Measurements from ENCODE around the gene C9orf85.

DNA sequence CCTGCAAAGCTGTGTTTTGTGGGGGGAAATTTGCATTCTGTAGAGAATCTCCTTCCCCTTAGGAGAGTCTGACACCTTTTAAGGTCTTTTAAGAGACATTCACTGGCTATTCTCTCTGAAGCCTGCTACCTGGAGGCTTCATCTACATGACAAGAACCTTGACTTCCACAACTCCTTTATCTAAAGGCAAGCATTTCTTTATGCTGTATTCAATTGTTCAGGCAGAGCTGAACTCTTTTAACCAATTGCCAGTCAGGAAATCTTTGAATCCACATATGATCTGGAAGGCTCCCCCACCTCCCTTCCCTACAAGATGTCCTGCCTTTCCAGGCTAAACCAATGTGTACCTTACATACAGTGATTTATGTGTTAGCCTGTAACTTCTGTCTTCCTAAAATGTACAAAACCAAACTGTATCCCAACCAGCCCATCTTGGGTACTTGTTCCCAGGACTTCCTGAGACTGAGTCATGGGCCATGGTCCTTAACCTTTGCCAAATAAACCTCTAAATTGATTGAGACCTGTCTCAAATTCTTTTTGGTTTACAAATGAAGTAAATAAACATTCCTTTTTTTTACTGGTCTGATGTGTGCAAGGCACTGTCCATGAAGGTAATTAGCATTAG, 9.9 kb downstream of the C9orf85 start:
- TF ChIP-seq POLR2AphosphoS5 (IDR thresholded peaks at IDR 0.05; ENCODE audit: borderline replicate concordance, low read depth, low read length) = no peak
- no peak for TF ChIP-seq EZH2 (IDR thresholded peaks at IDR 0.05)
